Skeletal muscle satellite cell (primary cell): ENCODE measurements around the gene YPEL2.

Source experiments
- H3K27me3 ChIP-seq: 2 replicates; pipeline ENCODE4 v1.7.0; 2013; ENCODE audit warnings: low read length; ENCODE audit not compliant: control insufficient read depth, insufficient read depth
- H3K36me3 ChIP-seq: 2 replicates; pipeline ENCODE4 v1.7.0; 2013; ENCODE audit warnings: mild to moderate bottlenecking, control low read depth, low read length; ENCODE audit not compliant: insufficient read depth
- H3K4me1 ChIP-seq: 2 replicates; pipeline ENCODE4 v1.7.0; 2013; ENCODE audit warnings: low read length; ENCODE audit not compliant: control insufficient read depth, insufficient read depth
- H3K4me2 ChIP-seq: 2 replicates; pipeline ENCODE4 v1.7.0; 2013; ENCODE audit warnings: mild to moderate bottlenecking, low read length
- H3K4me3 ChIP-seq: 2 replicates; pipeline ENCODE4 v1.7.0; 2013; ENCODE audit warnings: low read length
- H3K9ac ChIP-seq: 2 replicates; pipeline ENCODE4 v1.7.0; 2013; ENCODE audit warnings: mild to moderate bottlenecking, low read depth, low read length, moderate library complexity
- H3K9me3 ChIP-seq: replicated peaks from 2 replicates; pipeline ENCODE4 v1.7.0; 2013; ENCODE audit warnings: mild to moderate bottlenecking, control low read depth, low read length

The YPEL2 gene

GRCh38 chr17:59347975-59348391 is 16.5 kb downstream of the YPEL2 start:
- no peak overlapping the region for H3K4me3 ChIP-seq
- no peak overlapping the region for H3K9ac ChIP-seq

GRCh38 chr17:59349178-59349577 is 17.7 kb downstream of the YPEL2 start:
- no peaks in the 10 kb centered on the region for H3K27me3 ChIP-seq
- H3K4me3 ChIP-seq: no peak overlapping the region
- H3K4me2 ChIP-seq: no peak overlapping the region
- no peaks in the 10 kb centered on the region for H3K9me3 ChIP-seq
- H3K36me3 ChIP-seq: no peaks in the 10 kb centered on the region
- no peaks in the 10 kb centered on the region for H3K4me1 ChIP-seq
- no peak overlapping the region for H3K9ac ChIP-seq

More at GRCh38 chr17:59347975-59348391, 16.5 kb downstream of the YPEL2 start:
- H3K4me1 ChIP-seq: no peaks in the 10 kb centered on the region
- H3K27me3 ChIP-seq: peaks cover 5% of the 10 kb centered on the region
- H3K36me3 ChIP-seq: no peaks in the 10 kb centered on the region
- H3K4me2 ChIP-seq: no peak overlapping the region
- no peaks in the 10 kb centered on the region for H3K9me3 ChIP-seq

GRCh38 chr17:59353106-59353854 is 21.8 kb downstream of the YPEL2 start:
- Histone ChIP-seq H3K4me3 (no peak overlapping the region), H3K4me2 (no peak overlapping the region), H3K4me1 (peaks cover 17% of the 10 kb centered on the region), H3K36me3 (no peaks in the 10 kb centered on the region), H3K9ac (no peak overlapping the region), H3K27me3 (no peaks in the 10 kb centered on the region), H3K9me3 (no peaks in the 10 kb centered on the region)

GRCh38 chr17:59353936-59354755 is 22.7 kb downstream of the YPEL2 start:
- Histone ChIP-seq H3K36me3 (no peaks in the 10 kb centered on the region), H3K9ac (no peak overlapping the region), H3K4me3 (no peak overlapping the region), H3K9me3 (no peaks in the 10 kb centered on the region), H3K4me1 (peaks cover 19% of the 10 kb centered on the region), H3K27me3 (no peaks in the 10 kb centered on the region), H3K4me2 (no peak overlapping the region)

- peaks cover 19% of the 10 kb centered on the region for H3K4me1 ChIP-seq
- H3K4me3 ChIP-seq: no peak overlapping the region
- no peaks in the 10 kb centered on the region for H3K27me3 ChIP-seq
- H3K9me3 ChIP-seq: no peaks in the 10 kb centered on the region
- no peaks in the 10 kb centered on the region for H3K36me3 ChIP-seq
- no peak overlapping the region for H3K4me2 ChIP-seq
- no peak overlapping the region for H3K9ac ChIP-seq
Observed at GRCh38 chr17:59355030-59355701, 23.7 kb downstream of the YPEL2 start.

- H3K4me1 ChIP-seq: peaks cover 19% of the 10 kb centered on the region
- no peak overlapping the region for H3K4me2 ChIP-seq
- H3K4me3 ChIP-seq: no peak overlapping the region
Observed at GRCh38 chr17:59355702-59356325, 24.4 kb downstream of the YPEL2 start.

GRCh38 chr17:59356543-59357218 is 25.2 kb downstream of the YPEL2 start:
- Histone ChIP-seq H3K4me1 (peaks cover 28% of the 10 kb centered on the region), H3K36me3 (no peaks in the 10 kb centered on the region), H3K27me3 (no peaks in the 10 kb centered on the region), H3K4me3 (no peak overlapping the region), H3K4me2 (peak overlapping the region; percentile 36), H3K9ac (peak overlapping the region; percentile 33), H3K9me3 (no peaks in the 10 kb centered on the region)

More at GRCh38 chr17:59355702-59356325, 24.4 kb downstream of the YPEL2 start:
- H3K9ac ChIP-seq: no peak overlapping the region
- H3K27me3 ChIP-seq: no peaks in the 10 kb centered on the region
- no peaks in the 10 kb centered on the region for H3K9me3 ChIP-seq
- no peaks in the 10 kb centered on the region for H3K36me3 ChIP-seq

GRCh38 chr17:59357219-59357697 is 25.8 kb downstream of the YPEL2 start:
- Histone ChIP-seq H3K27me3 (no peaks in the 10 kb centered on the region), H3K9me3 (no peaks in the 10 kb centered on the region), H3K4me1 (peaks cover 34% of the 10 kb centered on the region), H3K4me3 (no peak overlapping the region), H3K4me2 (peak overlapping the region; percentile 36), H3K36me3 (no peaks in the 10 kb centered on the region), H3K9ac (peak overlapping the region; percentile 33)

GRCh38 chr17:59357929-59358328 is 26.5 kb downstream of the YPEL2 start:
- Histone ChIP-seq H3K9me3 (no peaks in the 10 kb centered on the region), H3K4me2 (peak overlapping the region; percentile 20), H3K4me3 (no peak overlapping the region), H3K27me3 (no peaks in the 10 kb centered on the region), H3K4me1 (peaks cover 39% of the 10 kb centered on the region), H3K9ac (peak overlapping the region; percentile 29), H3K36me3 (no peaks in the 10 kb centered on the region)

- Histone ChIP-seq H3K9me3 (no peaks in the 10 kb centered on the region), H3K27me3 (no peaks in the 10 kb centered on the region), H3K4me3 (no peak overlapping the region), H3K36me3 (no peaks in the 10 kb centered on the region), H3K4me2 (peak overlapping the region; percentile 60), H3K4me1 (peaks cover 46% of the 10 kb centered on the region), H3K9ac (no peak overlapping the region)
Observed at GRCh38 chr17:59361386-59361785, 29.9 kb downstream of the YPEL2 start.
